Activated CD8-positive, alpha-beta T cell treated with anti-CD3 and anti-CD28 coated beads for 36 hours (primary cell): ENCODE data around the gene SDR42E1. TPM values are rescaled to one million over a fixed set of nuclear protein-coding genes. Genes with fewer than 3 reads are reported as not detected.
A peak's percentile ranks its signal among the peaks of the same experiment; 100 is the strongest.
"Not testable (repeated sequence)": the region's sequence is repeated elsewhere in the genome, so short reads cannot be mapped to it uniquely, and the experiment has no call there.

Source experiments
- ATAC-seq: fragments of 200-7000 bp; cut with Tn5 transposase; one replicate; pipeline ENCODE4 v1.10.0; 2021; ENCODE audit warnings: mild to moderate bottlenecking, moderate library complexity
- CTCF ChIA-PET: fragments of 350-600 bp; sonication (Branson Sonifier 250); formaldehyde crosslinking; loops from one replicate; lab custom pipeline; 2021; ENCODE audit warnings: antibody characterized with exemption; lab: Charles Lee
- POLR2A ChIA-PET: fragments of 350-600 bp; sonication (Branson Sonifier 250); formaldehyde crosslinking; loops from one replicate; lab custom pipeline; 2021; ENCODE audit warnings: antibody characterized with exemption; lab: Charles Lee
- DNase-seq: peaks from one replicate; pipeline ENCODE4 v3.0.0-alpha.2; 2020
- H3K27ac Mint-ChIP-seq: one replicate; pipeline ENCODE4 v1.8.0; 2021; ENCODE audit warnings: mild to moderate bottlenecking, mixed read lengths
- H3K27me3 Mint-ChIP-seq: one replicate; pipeline ENCODE4 v1.8.0; 2021; ENCODE audit warnings: mixed read lengths
- H3K36me3 Mint-ChIP-seq: one replicate; pipeline ENCODE4 v1.8.0; 2021; ENCODE audit warnings: low read depth, mixed read lengths
- H3K4me1 Mint-ChIP-seq: one replicate; pipeline ENCODE4 v1.8.0; 2021; ENCODE audit warnings: low read depth, mixed read lengths
- H3K4me3 Mint-ChIP-seq: one replicate; pipeline ENCODE4 v1.8.0; 2021; ENCODE audit warnings: mild to moderate bottlenecking, moderate library complexity, mixed read lengths
- H3K9me3 Mint-ChIP-seq: one replicate; pipeline ENCODE4 v1.8.0; 2021; ENCODE audit warnings: mixed read lengths
- CTCF ChIP-seq: fragments of 200-600 bp; IDR thresholded peaks from one replicate; pipeline ENCODE4 v1.8.0; 2022; ENCODE audit warnings: antibody characterized with exemption, mild to moderate bottlenecking
- intact Hi-C: fragments of 100-400 bp; cut with micrococcal nuclease; formaldehyde crosslinking; loops from one replicate; pipeline ENCODE4 v1.10.0; 2022
- total RNA-seq, 2 experiments: library from RNA; stranded (reverse); gene quantifications; one replicate each; pipeline ENCODE4 v1.2.3, GENCODE V29; 2021

Gene SDR42E1
- total RNA-seq, 2 experiments from 2014 or later = 7.1 to 9.2 TPM

- ATAC-seq (no peak), DNase-seq (no peak)
- Mint-ChIP-seq H3K4me3 (no peak overlapping the region), H3K27ac (no peak overlapping the region), H3K36me3 (no peaks in the 10 kb centered on the region), H3K4me1 (no peaks in the 10 kb centered on the region), H3K27me3 (peaks cover 24% of the 10 kb centered on the region), H3K9me3 (no peaks in the 10 kb centered on the region)
- TF ChIP-seq CTCF = no peak
- intact Hi-C loops = no loop called here
- POLR2A ChIA-PET = interaction anchor here (0.6 kb wide), 1 partner anchor 1167 kb away, joined by 3 read pairs; no protein-coding TSS in a partner anchor
- CTCF ChIA-PET = no interaction called here
These were observed 6.8 kb upstream of the SDR42E1 start for GRCh38 chr16:82017911-82018568.

- no peak for TF ChIP-seq CTCF
- intact Hi-C loops = no loop called here
- H3K27ac Mint-ChIP-seq = no peak overlapping the region
- no peaks in the 10 kb centered on the region for H3K9me3 Mint-ChIP-seq
- ChIA-PET POLR2A (no interaction called here), CTCF (no interaction called here)
- H3K4me3 Mint-ChIP-seq = no peak overlapping the region
- no peak for ATAC-seq
- H3K36me3 Mint-ChIP-seq = no peaks in the 10 kb centered on the region
- peaks cover 28% of the 10 kb centered on the region for H3K27me3 Mint-ChIP-seq
- no peaks in the 10 kb centered on the region for H3K4me1 Mint-ChIP-seq
- no peak for DNase-seq
These were observed 5.7 kb upstream of the SDR42E1 start for GRCh38 chr16:82016964-82017363.

GRCh38 chr16:82016263-82016662 is 5.0 kb upstream of the SDR42E1 start:
- intact Hi-C loops = no loop called here
- CTCF ChIA-PET = no interaction called here
- no peak for DNase-seq
- TF ChIP-seq CTCF = no peak
- ATAC-seq = no peak
- Mint-ChIP-seq H3K27ac (no peak overlapping the region), H3K36me3 (no peaks in the 10 kb centered on the region), H3K27me3 (peaks cover 28% of the 10 kb centered on the region), H3K4me1 (peaks cover 5% of the 10 kb centered on the region), H3K9me3 (no peaks in the 10 kb centered on the region), H3K4me3 (no peak overlapping the region)
- POLR2A ChIA-PET = interaction anchor here (0.7 kb wide), 1 partner anchor 818 kb away, joined by 3 read pairs; no protein-coding TSS in a partner anchor

- H3K36me3 Mint-ChIP-seq = peaks cover 22% of the 10 kb centered on the region
- DNase-seq (no peak), ATAC-seq (no peak)
- ChIA-PET CTCF (interaction anchor here (1.4 kb wide), 1 partner anchor 217 kb away, joined by 4 read pairs; no protein-coding TSS in a partner anchor), POLR2A (no interaction called here)
- peaks cover 15% of the 10 kb centered on the region for H3K27me3 Mint-ChIP-seq
- no peak overlapping the region for H3K27ac Mint-ChIP-seq
- H3K9me3 Mint-ChIP-seq = peaks cover 14% of the 10 kb centered on the region
- intact Hi-C loops = no loop called here
- no peak overlapping the region for H3K4me3 Mint-ChIP-seq
- peaks cover 19% of the 10 kb centered on the region for H3K4me1 Mint-ChIP-seq
- no peak for TF ChIP-seq CTCF
These were observed 1.9 kb upstream of the SDR42E1 start for GRCh38 chr16:82013139-82013538.

- no peak for TF ChIP-seq CTCF
- peak overlapping the region; percentile 85 for H3K4me3 Mint-ChIP-seq
- ChIA-PET POLR2A (no interaction called here), CTCF (no interaction called here)
- intact Hi-C loops = no loop called here
- peak; percentile 20 for DNase-seq
- peak overlapping the region; percentile 85 for H3K27ac Mint-ChIP-seq
- ATAC-seq = peak; percentile 8
- peaks cover 10% of the 10 kb centered on the region for H3K27me3 Mint-ChIP-seq
- H3K36me3 Mint-ChIP-seq = peaks cover 34% of the 10 kb centered on the region
- peaks cover 19% of the 10 kb centered on the region for H3K4me1 Mint-ChIP-seq
- peaks cover 16% of the 10 kb centered on the region for H3K9me3 Mint-ChIP-seq
These were observed 621 bp downstream of the SDR42E1 start for GRCh38 chr16:82010649-82011048.

- H3K27me3 Mint-ChIP-seq, H3K27ac Mint-ChIP-seq, CTCF ChIA-PET, intact Hi-C loops, H3K4me3 Mint-ChIP-seq, POLR2A ChIA-PET, ATAC-seq: not testable (repeated sequence)
- Mint-ChIP-seq H3K9me3 (peaks cover 16% of the 10 kb centered on the region), H3K36me3 (peaks cover 36% of the 10 kb centered on the region), H3K4me1 (peaks cover 19% of the 10 kb centered on the region)
- DNase-seq = peak; percentile 12
These were observed 1.5 kb downstream of the SDR42E1 start for GRCh38 chr16:82009789-82010188.
